GM19238 (cell line): Measurements from ENCODE around the gene HMHB1.
"Not testable (repeated sequence)": the region's sequence is repeated elsewhere in the genome, so short reads cannot be mapped to it uniquely, and the experiment has no call there.

Experiments
- DNase-seq: peaks from one replicate; pipeline ENCODE4 v3.0.0; 2011; ENCODE audit warnings: low spot score; ENCODE audit not compliant: insufficient read length

Gene HMHB1

GRCh38 chr5:143801252-143801939, 10.6 kb upstream of the HMHB1 start:
- DNase-seq: no peak

- DNase-seq: no peak
Measured at GRCh38 chr5:143805861-143806260, 6.1 kb upstream of the HMHB1 start.

GRCh38 chr5:143806579-143806978, 5.4 kb upstream of the HMHB1 start:
- no peak for DNase-seq

- no peak for DNase-seq
Measured at GRCh38 chr5:143807401-143807800, 4.6 kb upstream of the HMHB1 start.

GRCh38 chr5:143816370-143816769, 4.4 kb downstream of the HMHB1 start:
- DNase-seq: not testable (repeated sequence)

- no peak for DNase-seq
Measured at GRCh38 chr5:143819716-143820115, 7.8 kb downstream of the HMHB1 start.

- no peak for DNase-seq
Measured at GRCh38 chr5:143820451-143820850, 8.5 kb downstream of the HMHB1 start.

- peak; percentile 48 for DNase-seq
Measured at GRCh38 chr5:143824851-143825720, 13.1 kb downstream of the HMHB1 start.

- DNase-seq: no peak
Measured at GRCh38 chr5:143826951-143827444, 15.0 kb downstream of the HMHB1 start.

GRCh38 chr5:143828710-143829109, 16.7 kb downstream of the HMHB1 start:
- DNase-seq: no peak

- no peak for DNase-seq
Measured at GRCh38 chr5:143833177-143833576, 21.2 kb downstream of the HMHB1 start.

- no peak for DNase-seq
Measured at GRCh38 chr5:143835251-143835650, 23.3 kb downstream of the HMHB1 start.

- no peak for DNase-seq
Measured at GRCh38 chr5:143836161-143836725, 24.3 kb downstream of the HMHB1 start.

GRCh38 chr5:143837306-143837848, 25.4 kb downstream of the HMHB1 start:
- no peak for DNase-seq

GRCh38 chr5:143841446-143841845, 29.5 kb downstream of the HMHB1 start:
- no peak for DNase-seq

GRCh38 chr5:143842920-143843319, 31.0 kb downstream of the HMHB1 start:
- no peak for DNase-seq

GRCh38 chr5:143843461-143843860, 31.5 kb downstream of the HMHB1 start:
- DNase-seq: no peak

- DNase-seq: no peak
Measured at GRCh38 chr5:143850050-143850683, 38.2 kb downstream of the HMHB1 start.

- DNase-seq: no peak
Measured at GRCh38 chr5:143851383-143851782, 39.4 kb downstream of the HMHB1 start.

GRCh38 chr5:143860211-143860610, 48.2 kb downstream of the HMHB1 start:
- DNase-seq: no peak

GRCh38 chr5:143862271-143862670, 50.3 kb downstream of the HMHB1 start:
- DNase-seq: no peak
